Measurements from ENCODE around the gene NPAS3. TPM values are rescaled to one million over a fixed set of nuclear protein-coding genes. Genes with fewer than 3 reads are reported as not detected.

Gene NPAS3
- total RNA-seq, 1 donor from 2014 or later, result 0.93 TPM

GRCh38 chr14:33490555-33490954 is 551.9 kb downstream of the NPAS3 start:
- DNase-seq (ENCODE audit: extremely low read depth, low read depth, low spot score), result no peak

- DNase-seq (ENCODE audit: extremely low read depth, low read depth, low spot score), result no peak
These were observed 552.4 kb downstream of the NPAS3 start for GRCh38 chr14:33491112-33491511.

- DNase-seq (ENCODE audit: extremely low read depth, low read depth, low spot score), result no peak
These were observed 553.8 kb downstream of the NPAS3 start for GRCh38 chr14:33492491-33492890.

DNA sequence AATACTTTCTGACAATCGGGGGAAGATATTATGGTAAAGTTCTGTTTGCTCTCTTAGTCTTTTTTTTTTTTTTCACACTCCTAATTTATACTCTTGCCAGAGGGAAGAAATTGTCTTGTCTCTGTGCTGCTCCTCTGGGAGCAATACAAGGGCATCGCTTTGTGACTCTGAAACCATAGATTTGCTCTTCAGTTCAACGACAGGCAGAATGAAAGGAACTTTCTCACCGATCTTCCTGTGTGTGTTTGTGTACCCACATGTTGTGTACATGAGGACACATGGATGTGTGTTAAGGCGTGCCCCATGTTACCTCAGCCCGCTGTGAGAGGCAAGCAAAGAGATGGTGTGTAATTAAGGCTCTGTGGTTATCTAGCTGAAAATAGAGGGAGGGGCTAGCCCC is 554.6 kb downstream of the NPAS3 start:
- DNase-seq (ENCODE audit: extremely low read depth, low read depth, low spot score), result no peak

- no peak for DNase-seq (ENCODE audit: extremely low read depth, low read depth, low spot score)
These were observed 555.3 kb downstream of the NPAS3 start for GRCh38 chr14:33493990-33494389.

GRCh38 chr14:33499687-33500086 is 561.0 kb downstream of the NPAS3 start:
- no peak for DNase-seq (ENCODE audit: extremely low read depth, low read depth, low spot score)

- DNase-seq (ENCODE audit: extremely low read depth, low read depth, low spot score), result no peak
These were observed 565.8 kb downstream of the NPAS3 start for GRCh38 chr14:33504246-33505099.

DNA sequence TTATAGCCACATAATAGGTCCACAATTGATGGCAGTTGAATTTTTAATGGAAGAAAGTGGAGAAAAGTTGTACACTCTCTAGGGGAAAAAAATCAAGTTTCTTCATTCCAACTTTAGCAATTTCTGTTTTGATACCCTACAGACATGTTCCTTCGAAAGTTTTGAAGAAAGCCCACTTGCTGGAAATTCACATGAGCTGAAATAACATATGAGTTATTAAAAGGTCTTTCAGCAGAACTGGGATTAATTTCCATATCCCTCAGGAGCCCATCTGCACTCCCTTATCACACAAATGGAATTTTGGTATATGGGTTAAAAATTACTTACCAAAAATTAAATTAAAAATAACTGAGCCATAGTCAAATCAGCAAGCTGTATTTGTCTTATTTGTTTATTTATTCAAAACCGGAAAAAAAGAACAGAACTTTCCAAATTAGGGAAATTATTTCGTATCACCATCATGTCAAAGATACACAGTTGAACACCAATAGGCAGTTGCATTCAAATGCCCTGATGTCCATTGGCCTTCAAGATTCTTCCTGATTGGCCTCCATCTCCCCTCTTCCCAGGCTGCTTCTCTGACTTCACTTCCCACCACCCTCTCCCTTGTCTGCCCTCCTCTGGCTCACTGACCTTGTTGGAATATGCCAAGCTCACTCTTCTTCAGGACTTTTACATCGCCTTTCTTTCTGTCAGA is 566.7 kb downstream of the NPAS3 start:
- DNase-seq (ENCODE audit: extremely low read depth, low read depth, low spot score), result no peak

GRCh38 chr14:33505963-33506329 is 567.3 kb downstream of the NPAS3 start:
- no peak for DNase-seq (ENCODE audit: extremely low read depth, low read depth, low spot score)

DNA sequence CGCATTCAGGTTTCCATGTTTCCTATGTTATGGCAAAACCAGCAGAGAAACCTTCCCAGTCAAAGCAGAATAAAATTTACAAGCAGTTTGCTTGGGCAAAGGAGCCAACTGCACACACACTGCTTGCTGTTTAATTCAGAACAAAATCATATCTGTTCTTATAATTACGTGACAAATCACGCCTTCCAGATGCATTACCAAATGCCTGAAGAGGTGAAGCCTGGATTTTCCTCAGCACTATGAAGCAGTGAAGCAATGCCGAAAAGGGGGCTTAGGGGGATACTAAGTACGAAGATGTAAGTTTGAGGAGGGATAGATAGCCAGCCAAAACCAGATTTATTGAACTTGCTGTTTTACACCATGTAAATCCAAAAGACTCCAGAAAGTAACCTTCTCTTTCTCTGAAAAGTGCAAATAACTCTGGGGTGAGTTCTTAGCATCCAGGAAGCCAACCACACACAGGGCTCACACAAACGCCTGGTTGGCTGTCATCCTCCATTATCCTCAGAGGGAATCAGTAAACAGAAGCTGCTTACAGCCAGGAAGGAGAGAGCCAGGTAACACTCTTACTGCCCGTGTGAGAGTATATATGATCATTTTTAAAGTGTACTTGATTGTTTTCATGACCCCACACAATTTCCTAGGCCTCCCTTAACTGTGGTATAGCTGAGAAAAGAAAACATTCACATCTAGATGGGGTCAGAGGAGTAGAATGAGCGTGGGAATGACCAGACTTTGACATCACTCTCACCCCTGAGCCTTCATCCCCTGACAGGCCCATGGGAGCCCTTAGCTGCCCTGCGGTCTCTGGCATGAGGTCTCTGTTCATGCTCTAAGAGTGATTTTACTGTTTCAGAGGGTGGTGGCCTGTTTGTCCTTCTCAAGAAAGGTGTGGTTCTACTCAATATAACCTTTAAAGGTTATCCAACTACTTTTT is 569.7 kb downstream of the NPAS3 start:
- no peak for DNase-seq (ENCODE audit: extremely low read depth, low read depth, low spot score)

DNA sequence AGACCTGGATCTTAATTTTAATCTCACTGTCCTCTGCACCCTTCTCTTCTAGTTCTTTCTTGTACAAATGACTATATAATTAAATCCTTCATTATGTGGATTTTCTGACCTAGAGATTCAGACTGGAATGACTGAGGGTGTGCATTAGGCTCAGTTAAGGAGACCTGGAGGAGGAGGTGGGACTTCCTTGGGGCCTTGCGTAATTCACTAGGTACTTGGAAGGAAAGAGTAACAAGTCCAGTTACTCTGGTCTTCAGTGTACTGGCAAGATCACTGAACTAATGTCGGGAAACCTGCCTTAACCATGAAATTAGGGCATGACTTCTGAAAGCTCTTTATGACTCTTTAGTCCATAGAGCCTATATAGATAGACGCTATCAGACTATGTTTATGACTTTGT is 570.8 kb downstream of the NPAS3 start:
- DNase-seq (ENCODE audit: extremely low read depth, low read depth, low spot score), result no peak

DNA sequence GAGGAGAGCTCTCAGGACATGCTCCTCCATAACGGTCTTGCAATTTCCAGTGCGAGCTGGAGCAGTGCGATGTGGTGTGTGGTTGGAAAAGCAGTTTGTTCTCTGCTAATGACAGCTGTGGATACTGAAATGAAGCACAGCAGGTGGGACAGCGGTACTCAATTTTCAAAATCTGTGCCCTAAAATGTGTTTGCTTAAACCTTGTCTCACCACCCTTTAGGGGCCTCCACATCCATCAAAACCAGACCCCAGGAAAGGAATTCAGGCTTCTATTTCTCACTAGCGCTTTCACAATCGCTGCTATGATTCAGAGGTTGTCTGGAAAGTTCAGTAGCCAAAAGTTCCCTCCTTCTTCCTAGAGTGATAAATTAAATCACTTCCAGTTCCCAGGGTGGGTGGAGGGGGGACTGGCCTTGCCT is 571.4 kb downstream of the NPAS3 start:
- DNase-seq (ENCODE audit: extremely low read depth, low read depth, low spot score), result no peak

- no peak for DNase-seq (ENCODE audit: extremely low read depth, low read depth, low spot score)
These were observed 572.3 kb downstream of the NPAS3 start for GRCh38 chr14:33510991-33511390.

GRCh38 chr14:33511851-33512640 is 573.4 kb downstream of the NPAS3 start:
- no peak for DNase-seq (ENCODE audit: extremely low read depth, low read depth, low spot score)

GRCh38 chr14:33515441-33515840 is 576.8 kb downstream of the NPAS3 start:
- no peak for DNase-seq (ENCODE audit: extremely low read depth, low read depth, low spot score)

GRCh38 chr14:33515899-33516298 is 577.2 kb downstream of the NPAS3 start:
- no peak for DNase-seq (ENCODE audit: extremely low read depth, low read depth, low spot score)

GRCh38 chr14:33516898-33517436 is 578.3 kb downstream of the NPAS3 start:
- DNase-seq (ENCODE audit: extremely low read depth, low read depth, low spot score), result no peak

- DNase-seq (ENCODE audit: extremely low read depth, low read depth, low spot score), result no peak
These were observed 582.5 kb downstream of the NPAS3 start for GRCh38 chr14:33521192-33521591.

GRCh38 chr14:33524244-33524643 is 585.6 kb downstream of the NPAS3 start:
- DNase-seq (ENCODE audit: extremely low read depth, low read depth, low spot score), result no peak

- no peak for DNase-seq (ENCODE audit: extremely low read depth, low read depth, low spot score)
These were observed 586.9 kb downstream of the NPAS3 start for GRCh38 chr14:33525626-33526025.
